ENCODE data around the gene MAD1L1. TPM values are rescaled to one million over a fixed set of nuclear protein-coding genes. Genes with fewer than 3 reads are reported as not detected.
"Not testable (repeated sequence)": the region's sequence is repeated elsewhere in the genome, so short reads cannot be mapped to it uniquely, and the experiment has no call there.

The MAD1L1 gene
- polyA plus RNA-seq, 4 donors, result 12.3 to 21.7 (median 18.1) TPM

- peak overlapping the region in 1 of 3 donors; percentile 69 for H3K27ac ChIP-seq (ENCODE audit: low read depth in 1 of 3, low read length in 2 of 3)
Measured at GRCh38 chr7:1841286-1842021, 391.3 kb downstream of the MAD1L1 start.

GRCh38 chr7:1840744-1841143 is 392.0 kb downstream of the MAD1L1 start:
- H3K9me3 ChIP-seq (ENCODE audit: control insufficient read depth in 2 of 2, insufficient read depth in 1 of 2, low read depth in 1 of 2, low read length in 1 of 2); H3K27ac ChIP-seq (ENCODE audit: low read depth in 1 of 3, low read length in 2 of 3); FAIRE-seq; H3K27me3 ChIP-seq (ENCODE audit: control insufficient read depth in 3 of 3, insufficient read depth in 3 of 3, low read length in 3 of 3); H3K4me3 ChIP-seq (ENCODE audit: low read depth in 1 of 3, low read length in 3 of 3); DNase-seq: not testable (repeated sequence)
- H3K4me1 ChIP-seq (ENCODE audit: control insufficient read depth in 3 of 3, insufficient read depth in 2 of 3, low read depth in 1 of 3, low read length in 2 of 3), result peaks cover 0 to 16% (median 0%) of the 10 kb centered on the region in 3 donors
- 91 to 93% (median 93%) methylated on average over 11 to 18 of the region's 18 CpGs for WGBS, 3 donors
- peaks cover 0 to 14% (median 0%) of the 10 kb centered on the region in 3 donors for H3K36me3 ChIP-seq (ENCODE audit: control insufficient read depth in 3 of 3, insufficient read depth in 2 of 3, low read depth in 1 of 3, low read length in 3 of 3)

More at GRCh38 chr7:1841286-1842021, 391.3 kb downstream of the MAD1L1 start:
- FAIRE-seq; H3K9me3 ChIP-seq (ENCODE audit: control insufficient read depth in 2 of 2, insufficient read depth in 1 of 2, low read depth in 1 of 2, low read length in 1 of 2); DNase-seq; H3K4me3 ChIP-seq (ENCODE audit: low read depth in 1 of 3, low read length in 3 of 3); H3K27me3 ChIP-seq (ENCODE audit: control insufficient read depth in 3 of 3, insufficient read depth in 3 of 3, low read length in 3 of 3): not testable (repeated sequence)
- H3K36me3 ChIP-seq (ENCODE audit: control insufficient read depth in 3 of 3, insufficient read depth in 2 of 3, low read depth in 1 of 3, low read length in 3 of 3), result peaks cover 0 to 15% (median 0%) of the 10 kb centered on the region in 3 donors
- 90 to 93% (median 93%) methylated on average over 37 to 40 of the region's 40 CpGs for WGBS, 3 donors
- peaks cover 0 to 16% (median 0%) of the 10 kb centered on the region in 3 donors for H3K4me1 ChIP-seq (ENCODE audit: control insufficient read depth in 3 of 3, insufficient read depth in 2 of 3, low read depth in 1 of 3, low read length in 2 of 3)

DNA sequence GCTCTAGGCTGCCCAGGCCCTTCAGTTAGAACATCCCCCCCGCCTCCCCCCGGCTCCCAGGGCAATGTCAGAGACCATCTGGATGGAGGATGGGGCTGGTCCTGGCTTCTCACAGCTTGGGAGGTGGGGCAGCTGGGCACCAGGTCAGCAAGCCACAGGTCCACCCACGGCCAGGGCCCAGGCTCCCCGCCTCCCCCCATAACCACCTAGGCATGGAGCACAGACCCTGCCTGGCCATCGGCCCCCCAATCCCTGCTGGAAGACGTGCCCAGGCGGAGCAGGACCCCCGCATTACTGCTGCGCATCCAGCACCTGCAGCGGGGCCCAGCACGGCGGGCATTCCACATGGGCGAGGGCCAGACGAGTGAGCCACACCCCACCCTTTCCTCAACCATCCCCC is 393.0 kb downstream of the MAD1L1 start:
- Histone ChIP-seq H3K4me3 (ENCODE audit: low read depth in 1 of 3, low read length in 3 of 3) (no peak overlapping the region), H3K27ac (ENCODE audit: low read depth in 1 of 3, low read length in 2 of 3) (no peak overlapping the region), H3K27me3 (ENCODE audit: control insufficient read depth in 3 of 3, insufficient read depth in 3 of 3, low read length in 3 of 3) (no peaks in the 10 kb centered on the region), H3K36me3 (ENCODE audit: control insufficient read depth in 3 of 3, insufficient read depth in 2 of 3, low read depth in 1 of 3, low read length in 3 of 3) (peaks cover 0 to 8% (median 0%) of the 10 kb centered on the region in 3 donors), H3K4me1 (ENCODE audit: control insufficient read depth in 3 of 3, insufficient read depth in 2 of 3, low read depth in 1 of 3, low read length in 2 of 3) (peaks cover 0 to 16% (median 0%) of the 10 kb centered on the region in 3 donors), H3K9me3 (ENCODE audit: control insufficient read depth in 2 of 2, insufficient read depth in 1 of 2, low read depth in 1 of 2, low read length in 1 of 2) (no peaks in the 10 kb centered on the region)
- WGBS, 3 donors, result 90 to 100% (median 98%) methylated on average over 9 to 14 of the region's 14 CpGs
- DNase-seq (no peak), FAIRE-seq (no peak)

DNA sequence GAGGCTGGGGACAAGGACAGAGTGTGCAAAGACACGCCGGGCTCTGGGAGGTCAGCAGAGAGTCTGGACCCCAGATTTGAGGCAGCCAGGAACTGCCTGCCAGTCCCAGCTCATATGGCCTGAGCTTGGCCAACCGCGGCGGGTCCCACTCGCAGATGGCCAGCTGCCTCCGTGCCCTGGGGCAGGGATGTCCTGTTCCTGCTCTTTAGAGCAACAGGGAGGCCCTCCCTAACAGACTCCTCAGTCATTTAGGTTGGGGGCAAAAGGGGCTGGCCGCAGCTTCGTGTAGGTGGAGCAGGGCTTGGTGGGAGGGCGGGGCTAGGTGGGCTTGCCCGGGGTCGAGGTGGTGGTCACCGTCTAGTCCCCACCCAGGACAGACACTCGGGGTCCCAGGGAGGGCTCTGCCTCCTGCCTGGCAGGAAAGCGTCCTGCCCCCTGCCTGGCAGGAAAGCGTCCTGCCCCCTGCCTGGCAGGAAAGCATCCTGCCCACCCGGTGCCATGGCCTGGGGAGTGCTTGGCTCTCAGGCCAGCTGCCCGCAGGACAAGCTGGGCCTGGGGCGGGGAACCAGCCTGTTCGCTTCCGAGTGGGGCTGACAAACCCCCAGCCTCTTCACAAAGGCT is 393.7 kb downstream of the MAD1L1 start:
- not testable (repeated sequence) for H3K36me3 ChIP-seq (ENCODE audit: control insufficient read depth in 3 of 3, insufficient read depth in 2 of 3, low read depth in 1 of 3, low read length in 3 of 3); DNase-seq; FAIRE-seq; H3K27ac ChIP-seq (ENCODE audit: low read depth in 1 of 3, low read length in 2 of 3); H3K9me3 ChIP-seq (ENCODE audit: control insufficient read depth in 2 of 2, insufficient read depth in 1 of 2, low read depth in 1 of 2, low read length in 1 of 2); H3K4me3 ChIP-seq (ENCODE audit: low read depth in 1 of 3, low read length in 3 of 3); H3K27me3 ChIP-seq (ENCODE audit: control insufficient read depth in 3 of 3, insufficient read depth in 3 of 3, low read length in 3 of 3)
- 89 to 94% (median 92%) methylated on average over 19 to 21 of the region's 21 CpGs for WGBS, 3 donors
- peaks cover 0 to 16% (median 0%) of the 10 kb centered on the region in 3 donors for H3K4me1 ChIP-seq (ENCODE audit: control insufficient read depth in 3 of 3, insufficient read depth in 2 of 3, low read depth in 1 of 3, low read length in 2 of 3)

- 90 to 95% (median 92%) methylated on average over 11 to 13 of the region's 13 CpGs for WGBS, 3 donors
- FAIRE-seq, result not testable (repeated sequence)
Measured at GRCh38 chr7:1838544-1838872, 394.2 kb downstream of the MAD1L1 start.

DNA sequence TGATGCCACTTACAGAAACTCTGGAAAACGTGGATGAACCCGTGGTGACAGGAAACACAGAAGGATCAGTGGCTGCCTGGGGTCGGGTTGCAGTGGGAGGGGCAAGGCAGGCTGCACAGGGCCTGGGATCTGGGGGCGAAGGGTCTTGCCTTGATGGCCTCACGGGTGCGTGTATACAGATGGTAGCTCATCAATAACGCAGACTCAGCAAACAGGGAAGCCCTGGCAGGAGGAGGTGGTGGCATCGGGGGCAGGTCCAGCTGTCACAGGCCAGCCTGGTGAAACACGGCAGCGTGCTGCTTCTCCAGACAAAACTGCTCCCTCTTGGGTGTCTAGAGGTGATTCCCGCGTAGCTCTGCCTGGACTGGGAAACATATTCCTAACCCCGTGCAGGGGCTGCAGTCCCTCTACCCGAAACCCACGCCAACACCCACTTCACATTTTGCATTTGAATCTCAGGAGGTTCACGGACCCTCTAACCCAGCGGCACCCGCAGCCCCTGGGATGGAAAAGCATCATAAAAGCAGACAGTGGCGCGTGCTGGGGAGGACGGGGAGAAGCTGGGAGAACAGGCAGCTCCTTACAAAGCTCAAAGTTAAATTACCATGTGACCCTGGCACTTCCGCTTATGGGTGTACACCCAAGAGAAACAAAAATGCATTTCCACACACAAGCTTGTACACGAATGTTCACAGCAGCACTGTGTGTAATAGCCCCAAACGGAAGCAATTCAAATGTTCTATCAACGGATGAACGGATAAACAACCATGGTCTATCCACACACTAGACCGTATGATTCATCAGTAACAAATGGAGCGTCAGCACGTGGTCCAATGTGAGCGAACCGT is 394.8 kb downstream of the MAD1L1 start:
- H3K27me3 ChIP-seq (ENCODE audit: control insufficient read depth in 3 of 3, insufficient read depth in 3 of 3, low read length in 3 of 3); DNase-seq; H3K36me3 ChIP-seq (ENCODE audit: control insufficient read depth in 3 of 3, insufficient read depth in 2 of 3, low read depth in 1 of 3, low read length in 3 of 3); FAIRE-seq; H3K27ac ChIP-seq (ENCODE audit: low read depth in 1 of 3, low read length in 2 of 3); H3K9me3 ChIP-seq (ENCODE audit: control insufficient read depth in 2 of 2, insufficient read depth in 1 of 2, low read depth in 1 of 2, low read length in 1 of 2); H3K4me3 ChIP-seq (ENCODE audit: low read depth in 1 of 3, low read length in 3 of 3): not testable (repeated sequence)
- H3K4me1 ChIP-seq (ENCODE audit: control insufficient read depth in 3 of 3, insufficient read depth in 2 of 3, low read depth in 1 of 3, low read length in 2 of 3), result peaks cover 0 to 15% (median 0%) of the 10 kb centered on the region in 3 donors
- WGBS, 3 donors, result 88 to 95% (median 92%) methylated on average over 30 to 31 of the region's 31 CpGs

More at GRCh38 chr7:1838544-1838872, 394.2 kb downstream of the MAD1L1 start:
- not testable (repeated sequence) for H3K9me3 ChIP-seq (ENCODE audit: control insufficient read depth in 2 of 2, insufficient read depth in 1 of 2, low read depth in 1 of 2, low read length in 1 of 2); H3K27ac ChIP-seq (ENCODE audit: low read depth in 1 of 3, low read length in 2 of 3); H3K4me3 ChIP-seq (ENCODE audit: low read depth in 1 of 3, low read length in 3 of 3); H3K27me3 ChIP-seq (ENCODE audit: control insufficient read depth in 3 of 3, insufficient read depth in 3 of 3, low read length in 3 of 3); H3K36me3 ChIP-seq (ENCODE audit: control insufficient read depth in 3 of 3, insufficient read depth in 2 of 3, low read depth in 1 of 3, low read length in 3 of 3); DNase-seq
- H3K4me1 ChIP-seq (ENCODE audit: control insufficient read depth in 3 of 3, insufficient read depth in 2 of 3, low read depth in 1 of 3, low read length in 2 of 3), result peaks cover 0 to 16% (median 0%) of the 10 kb centered on the region in 3 donors

- FAIRE-seq; H3K27me3 ChIP-seq (ENCODE audit: control insufficient read depth in 3 of 3, insufficient read depth in 3 of 3, low read length in 3 of 3); H3K4me3 ChIP-seq (ENCODE audit: low read depth in 1 of 3, low read length in 3 of 3); H3K4me1 ChIP-seq (ENCODE audit: control insufficient read depth in 3 of 3, insufficient read depth in 2 of 3, low read depth in 1 of 3, low read length in 2 of 3); H3K36me3 ChIP-seq (ENCODE audit: control insufficient read depth in 3 of 3, insufficient read depth in 2 of 3, low read depth in 1 of 3, low read length in 3 of 3); H3K27ac ChIP-seq (ENCODE audit: low read depth in 1 of 3, low read length in 2 of 3): not testable (repeated sequence)
- 64 to 90% (median 82%) methylated on average over 1 of the region's 1 CpG for WGBS, 3 donors
- H3K9me3 ChIP-seq (ENCODE audit: control insufficient read depth in 2 of 2, insufficient read depth in 1 of 2, low read depth in 1 of 2, low read length in 1 of 2), result peaks cover 0 to 20% of the 10 kb centered on the region in 2 donors
- peak in 1 of 2 donors; percentile 28 for DNase-seq
Measured at GRCh38 chr7:1831933-1832535, 400.7 kb downstream of the MAD1L1 start.

DNA sequence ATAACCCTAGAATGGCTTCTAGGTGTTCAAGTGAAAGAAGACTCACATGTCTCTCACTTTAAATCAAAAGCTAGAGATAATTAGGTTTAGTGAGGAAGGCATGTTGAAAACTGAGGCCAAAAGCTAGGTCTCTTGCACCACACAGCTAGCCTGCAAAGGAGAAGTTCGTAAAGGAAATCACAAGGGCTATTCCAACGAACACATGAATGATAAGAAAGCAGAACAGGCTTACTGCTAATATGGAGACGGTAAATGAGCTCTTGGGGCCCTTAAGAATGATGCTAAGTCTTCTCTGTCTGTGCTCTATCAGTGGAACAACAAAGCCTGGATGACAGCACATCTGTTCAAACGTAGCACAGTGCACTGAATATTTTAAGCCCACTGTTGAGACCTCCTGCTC is 401.3 kb downstream of the MAD1L1 start:
- not testable (repeated sequence) for H3K27ac ChIP-seq (ENCODE audit: low read depth in 1 of 3, low read length in 2 of 3); H3K4me3 ChIP-seq (ENCODE audit: low read depth in 1 of 3, low read length in 3 of 3); H3K36me3 ChIP-seq (ENCODE audit: control insufficient read depth in 3 of 3, insufficient read depth in 2 of 3, low read depth in 1 of 3, low read length in 3 of 3); H3K27me3 ChIP-seq (ENCODE audit: control insufficient read depth in 3 of 3, insufficient read depth in 3 of 3, low read length in 3 of 3); H3K4me1 ChIP-seq (ENCODE audit: control insufficient read depth in 3 of 3, insufficient read depth in 2 of 3, low read depth in 1 of 3, low read length in 2 of 3); FAIRE-seq; DNase-seq
- H3K9me3 ChIP-seq (ENCODE audit: control insufficient read depth in 2 of 2, insufficient read depth in 1 of 2, low read depth in 1 of 2, low read length in 1 of 2), result peaks cover 0 to 20% of the 10 kb centered on the region in 2 donors
- 87 to 90% (median 88%) methylated on average over 4 of the region's 4 CpGs for WGBS, 3 donors
